ENCODE results near the gene LRP8. TPM values are rescaled to one million over a fixed set of nuclear protein-coding genes. Genes with fewer than 3 reads are reported as not detected.

The LRP8 gene
- total RNA-seq, 4 donors from 2014 or later, result 4.5 to 33.8 (median 5.0) TPM

GRCh38 chr1:53291574-53291973, 36.3 kb downstream of the LRP8 start:
- Histone ChIP-seq H3K9me3 (no peaks in the 10 kb centered on the region), H3K4me3 (no peak overlapping the region), H3K36me3 (no peaks in the 10 kb centered on the region), H3K27me3 (no peaks in the 10 kb centered on the region), H3K27ac (no peak overlapping the region), H3K4me1 (peaks cover 0 to 3% (median 0%) of the 10 kb centered on the region in 4 donors)
- DNase-seq, result no peak
- no peak for TF ChIP-seq POLR2A (IDR thresholded peaks at IDR 0.05)
- no peak for TF ChIP-seq CTCF (IDR thresholded peaks at IDR 0.05)

GRCh38 chr1:53288790-53289429, 39.0 kb downstream of the LRP8 start:
- TF ChIP-seq CTCF (IDR thresholded peaks at IDR 0.05) (no peak), POLR2A (IDR thresholded peaks at IDR 0.05) (no peak)
- H3K27me3 ChIP-seq, result no peaks in the 10 kb centered on the region
- no peak overlapping the region for H3K27ac ChIP-seq
- no peak overlapping the region for H3K4me3 ChIP-seq
- DNase-seq, result no peak
- H3K4me1 ChIP-seq, result peaks cover 0 to 3% (median 0%) of the 10 kb centered on the region in 4 donors
- no peaks in the 10 kb centered on the region for H3K9me3 ChIP-seq
- H3K36me3 ChIP-seq, result no peaks in the 10 kb centered on the region

- H3K27me3 ChIP-seq, result no peaks in the 10 kb centered on the region
- no peaks in the 10 kb centered on the region for H3K9me3 ChIP-seq
- no peak for TF ChIP-seq POLR2A (IDR thresholded peaks at IDR 0.05)
- no peak overlapping the region for H3K4me3 ChIP-seq
- no peak for DNase-seq
- H3K4me1 ChIP-seq, result peaks cover 0 to 1% (median 0%) of the 10 kb centered on the region in 4 donors
- H3K27ac ChIP-seq, result no peak overlapping the region
- no peaks in the 10 kb centered on the region for H3K36me3 ChIP-seq
These were observed 39.7 kb downstream of the LRP8 start for GRCh38 chr1:53288002-53288789.

GRCh38 chr1:53286955-53287354, 40.9 kb downstream of the LRP8 start:
- Histone ChIP-seq H3K36me3 (no peaks in the 10 kb centered on the region), H3K27ac (no peak overlapping the region), H3K9me3 (no peaks in the 10 kb centered on the region), H3K4me1 (no peaks in the 10 kb centered on the region), H3K4me3 (no peak overlapping the region), H3K27me3 (no peaks in the 10 kb centered on the region)
- no peak for DNase-seq
- no peak for TF ChIP-seq CTCF (IDR thresholded peaks at IDR 0.05)
- TF ChIP-seq POLR2A (IDR thresholded peaks at IDR 0.05), result no peak

- H3K27me3 ChIP-seq, result no peaks in the 10 kb centered on the region
- no peak overlapping the region for H3K27ac ChIP-seq
- no peak for DNase-seq
- H3K4me1 ChIP-seq, result no peaks in the 10 kb centered on the region
- H3K9me3 ChIP-seq, result no peaks in the 10 kb centered on the region
- TF ChIP-seq POLR2A (IDR thresholded peaks at IDR 0.05) (no peak), CTCF (IDR thresholded peaks at IDR 0.05) (no peak)
- no peaks in the 10 kb centered on the region for H3K36me3 ChIP-seq
- H3K4me3 ChIP-seq, result no peak overlapping the region
These were observed 41.7 kb downstream of the LRP8 start for GRCh38 chr1:53285969-53286760.

GRCh38 chr1:53285546-53285945, 42.3 kb downstream of the LRP8 start:
- H3K27ac ChIP-seq, result no peak overlapping the region
- no peaks in the 10 kb centered on the region for H3K9me3 ChIP-seq
- H3K4me1 ChIP-seq, result no peaks in the 10 kb centered on the region
- TF ChIP-seq POLR2A (IDR thresholded peaks at IDR 0.05) (no peak), CTCF (IDR thresholded peaks at IDR 0.05) (no peak)
- H3K4me3 ChIP-seq, result no peak overlapping the region
- H3K27me3 ChIP-seq, result no peaks in the 10 kb centered on the region
- H3K36me3 ChIP-seq, result no peaks in the 10 kb centered on the region
- no peak for DNase-seq
